Inflammatory macrophage treated with lipopolysaccharide for 1 hour (primary cell): ENCODE measurements around the gene DIS3L.
"Not testable (repeated sequence)": the region's sequence is repeated elsewhere in the genome, so short reads cannot be mapped to it uniquely, and the experiment has no call there.

Experiments used
- DNase-seq, 2 donors: peaks; one replicate each; pipeline ENCODE4 v3.0.0-alpha.2; 2020 to 2022

The DIS3L gene

DNA sequence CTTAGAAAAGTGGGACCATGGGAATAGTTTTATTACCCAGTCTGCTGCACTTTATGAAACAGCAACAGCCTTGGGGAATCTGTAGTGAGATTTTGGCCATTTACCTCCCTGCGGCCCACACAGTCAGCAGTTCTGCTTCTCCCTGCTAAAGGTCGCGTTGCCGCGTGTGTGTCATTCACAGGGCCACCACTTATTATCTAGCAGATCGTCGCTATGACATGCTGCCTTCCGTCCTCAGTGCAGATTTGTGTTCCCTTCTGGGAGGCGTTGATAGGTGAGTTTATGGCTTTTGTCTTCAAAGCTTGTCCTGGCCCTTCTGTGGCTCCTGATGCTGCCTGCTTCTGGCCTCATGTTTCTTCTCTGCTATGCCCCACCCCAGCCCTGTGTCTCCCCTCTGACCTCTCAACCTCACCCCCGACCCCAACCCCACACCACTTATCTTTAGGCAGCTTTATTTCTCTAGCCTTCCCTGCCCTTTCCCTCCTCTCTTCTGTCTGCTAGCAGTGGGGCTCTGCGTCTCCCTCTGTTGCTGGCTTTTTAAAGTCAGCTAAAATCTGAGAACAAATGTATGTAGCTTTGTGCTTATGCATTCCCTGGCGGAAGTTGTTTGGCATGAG is 30.1 kb downstream of the DIS3L start:
- no peak for DNase-seq

DNA sequence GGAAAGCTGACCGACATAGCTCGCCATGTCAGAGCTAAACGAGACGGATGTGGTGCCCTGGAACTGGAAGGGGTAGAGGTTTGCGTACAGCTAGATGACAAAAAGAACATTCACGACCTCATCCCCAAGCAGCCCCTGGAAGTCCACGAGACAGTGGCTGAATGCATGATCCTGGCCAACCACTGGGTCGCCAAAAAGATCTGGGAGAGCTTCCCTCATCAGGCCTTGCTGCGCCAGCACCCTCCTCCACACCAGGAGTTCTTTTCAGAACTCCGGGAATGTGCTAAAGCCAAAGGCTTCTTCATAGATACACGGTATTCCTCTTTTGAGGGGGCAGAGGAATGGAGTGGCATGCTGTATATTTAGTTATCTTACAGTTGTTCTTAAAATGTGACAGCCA is 32.7 kb downstream of the DIS3L start:
- no peak for DNase-seq

DNA sequence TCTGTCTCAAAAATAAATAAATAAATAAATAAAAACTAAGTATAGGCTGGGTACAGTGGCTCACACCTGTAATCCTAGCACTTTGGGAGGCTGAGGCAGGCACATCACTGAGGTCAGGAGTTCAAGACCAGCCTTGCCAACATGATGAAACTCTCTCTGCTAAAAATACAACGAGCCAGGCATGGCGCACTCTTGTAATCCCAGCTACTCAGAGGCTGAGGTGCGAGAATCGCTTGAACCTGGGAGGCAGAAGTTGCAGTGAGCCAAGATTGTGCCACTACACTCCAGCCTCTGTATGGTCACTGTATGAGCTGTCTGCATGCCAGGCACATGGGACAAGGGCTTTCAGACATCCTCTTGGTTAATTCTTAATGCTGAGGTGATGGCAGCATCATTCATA is 34.4 kb downstream of the DIS3L start:
- DNase-seq: no peak

DNA sequence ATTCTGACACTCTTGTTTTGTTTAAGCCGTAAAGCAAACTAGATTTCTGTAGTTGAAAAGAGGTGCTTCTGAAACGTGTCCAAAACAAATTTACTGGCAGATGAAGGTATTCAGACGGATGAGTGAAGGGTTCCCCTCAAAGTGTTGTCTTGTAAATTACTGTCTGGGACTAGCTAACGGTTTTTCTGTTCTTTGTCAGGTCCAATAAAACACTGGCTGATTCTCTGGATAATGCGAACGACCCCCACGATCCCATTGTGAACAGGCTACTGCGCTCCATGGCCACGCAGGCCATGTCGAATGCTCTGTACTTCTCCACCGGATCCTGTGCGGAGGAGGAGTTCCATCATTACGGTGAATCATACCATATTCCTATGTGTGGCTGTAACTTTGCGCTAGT is 35.4 kb downstream of the DIS3L start:
- DNase-seq: no peak

DNA sequence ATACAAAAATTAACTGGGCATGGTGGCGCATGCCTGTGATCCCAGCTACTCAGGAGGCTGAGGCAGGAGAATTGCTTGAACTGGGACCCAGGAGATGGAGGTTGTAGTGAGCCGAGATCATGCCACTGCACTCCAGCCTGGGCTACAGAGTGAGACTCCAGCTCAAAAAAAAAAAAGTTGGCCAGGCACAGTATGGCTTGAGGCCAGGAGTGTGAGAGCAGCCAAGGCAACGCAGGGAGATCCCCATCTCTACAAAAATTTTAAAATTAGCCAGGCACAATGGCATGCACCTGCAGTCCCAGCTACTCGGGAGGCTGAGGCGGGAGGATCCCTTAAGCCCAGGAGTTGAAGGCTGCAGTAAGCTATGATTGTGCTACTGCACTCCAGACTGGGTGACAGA is 55.2 kb downstream of the DIS3L start:
- DNase-seq: not testable (repeated sequence)

DNA sequence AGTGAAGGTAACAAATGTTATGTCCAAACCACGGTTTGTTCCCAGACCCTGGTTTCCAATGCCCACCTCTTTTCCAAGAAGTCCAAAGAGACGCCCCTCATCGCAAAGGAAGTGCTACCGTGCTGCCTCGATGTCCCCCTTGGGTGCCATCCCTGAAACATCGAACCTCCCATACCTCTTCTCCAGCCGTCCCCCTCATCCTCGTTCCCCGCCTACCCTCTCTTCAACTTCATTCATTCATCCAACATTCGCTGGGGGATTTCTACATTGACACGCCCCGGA is 62.6 kb downstream of the DIS3L start:
- DNase-seq: no peak

DNA sequence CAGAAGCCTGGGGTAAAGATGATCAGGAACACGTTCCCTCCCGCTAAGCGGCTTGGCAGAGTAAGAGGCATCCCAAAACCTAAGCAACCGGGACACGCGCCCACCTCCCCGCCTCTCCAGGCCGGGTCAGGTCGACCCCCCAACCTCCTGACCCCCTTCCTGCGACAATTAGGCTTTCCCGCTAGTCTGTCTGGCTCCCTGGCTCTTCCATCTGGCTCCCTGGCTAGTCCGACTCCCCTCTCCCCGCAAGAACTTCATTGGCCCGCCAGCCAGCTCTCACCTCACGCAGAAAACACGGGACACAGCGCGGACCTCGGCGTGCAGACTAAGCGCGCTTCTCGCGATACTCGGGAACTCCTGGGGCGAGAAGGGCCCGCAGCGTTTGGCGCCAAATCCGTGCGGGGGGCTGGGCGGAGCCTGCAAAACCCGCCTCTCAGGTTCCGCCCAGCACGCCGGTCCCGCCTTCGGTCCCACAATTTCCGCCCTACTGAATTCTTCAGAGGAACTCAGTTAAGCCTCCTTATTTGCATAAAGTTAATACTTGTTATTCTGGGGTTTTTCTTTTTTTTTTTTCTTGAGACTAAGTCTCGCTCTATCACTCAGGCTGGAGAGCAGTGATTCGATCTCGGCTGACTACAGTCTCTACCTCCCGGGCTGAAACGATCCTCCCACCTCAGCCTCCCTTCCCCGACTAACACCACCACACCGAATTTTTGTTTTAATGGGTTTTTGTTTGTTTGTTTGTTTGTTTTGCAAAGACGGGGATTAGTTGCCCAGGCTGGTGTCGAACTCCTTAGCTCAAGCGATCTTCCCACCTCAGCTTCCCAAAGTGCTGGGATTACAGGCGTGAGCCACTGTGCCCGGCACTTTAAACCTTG is 63.2 kb downstream of the DIS3L start, which contains the start of gene TIPIN:
TSS of gene TIPIN (minus strand) at position 327 of the 878 bp plus-strand sequence. CDS start 3,738 bp downstream, outside the sequence.
- peak; percentile 96 to 98 for DNase-seq

DNA sequence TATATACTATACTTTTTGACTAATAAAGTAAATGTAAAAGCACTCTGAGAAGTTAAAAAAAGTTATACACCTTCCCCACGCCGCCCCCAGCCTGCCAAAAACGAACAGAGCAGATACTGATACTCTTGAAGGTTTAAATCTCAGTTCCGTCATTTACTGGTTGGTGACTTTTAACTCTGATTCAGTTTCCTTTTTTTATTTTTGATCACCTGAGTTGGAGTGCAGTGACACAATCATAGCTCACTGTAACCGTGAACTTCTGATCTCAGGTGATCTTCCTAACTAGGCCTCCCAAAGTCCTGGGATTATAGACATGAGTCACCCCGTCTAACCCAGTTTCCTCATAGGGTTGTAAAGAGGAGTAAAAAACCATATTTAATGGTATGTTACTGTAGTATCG is 66.4 kb downstream of the DIS3L start:
- no peak for DNase-seq

DNA sequence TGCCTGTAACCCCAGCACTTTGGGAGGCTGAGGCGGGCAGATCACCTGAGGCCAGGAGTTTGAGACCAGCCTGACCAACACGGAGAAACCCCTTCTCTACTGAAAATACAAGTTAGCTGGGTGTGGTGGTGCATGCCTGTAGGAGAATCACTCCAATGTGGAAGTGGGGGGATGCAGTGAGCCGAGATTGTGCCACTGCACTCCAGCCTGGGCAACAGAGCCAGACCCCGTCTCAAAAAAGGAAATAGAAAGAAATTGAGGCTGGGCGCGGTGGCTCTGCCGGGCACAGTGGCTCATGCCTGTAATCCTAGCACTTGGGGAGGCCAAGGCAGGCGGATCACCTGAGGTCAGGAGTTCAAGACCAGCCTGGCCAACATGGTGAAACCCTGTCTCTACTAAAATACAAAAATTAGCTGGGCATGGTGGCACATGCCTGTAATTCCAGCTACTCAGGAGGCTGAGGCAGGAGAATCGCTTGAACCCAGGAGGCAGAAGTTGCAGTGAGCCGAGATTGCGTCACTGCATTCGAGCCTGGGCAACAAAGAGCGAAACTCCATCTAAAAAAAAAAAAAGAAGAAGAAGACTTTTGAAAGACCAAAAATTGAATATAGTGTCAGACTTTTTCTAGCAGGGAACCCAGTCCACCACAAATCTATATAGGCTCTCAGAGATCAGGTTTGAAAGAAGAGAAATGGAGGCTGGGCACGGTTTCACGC is 68.5 kb downstream of the DIS3L start:
- peak; percentile 16 to 29 for DNase-seq

DNA sequence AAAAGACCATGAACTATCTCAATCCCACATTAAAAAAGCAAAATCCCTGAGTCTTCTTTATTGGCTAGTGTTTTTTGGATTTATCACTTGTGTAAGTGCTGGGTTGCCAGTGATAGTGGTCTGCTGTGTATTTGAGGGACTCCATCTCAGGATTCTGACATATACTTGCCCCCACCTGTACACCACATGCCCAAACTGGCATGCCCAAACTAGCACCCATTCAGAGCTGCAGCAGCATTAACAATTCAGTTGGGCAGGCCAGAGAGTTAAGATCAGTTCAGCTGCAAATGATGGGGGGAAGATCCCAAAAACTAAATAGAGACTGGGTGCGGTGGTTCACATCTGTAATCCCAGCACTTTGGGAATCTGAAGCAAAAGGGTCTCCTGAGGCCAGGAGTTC is 69.4 kb downstream of the DIS3L start:
- no peak for DNase-seq

DNA sequence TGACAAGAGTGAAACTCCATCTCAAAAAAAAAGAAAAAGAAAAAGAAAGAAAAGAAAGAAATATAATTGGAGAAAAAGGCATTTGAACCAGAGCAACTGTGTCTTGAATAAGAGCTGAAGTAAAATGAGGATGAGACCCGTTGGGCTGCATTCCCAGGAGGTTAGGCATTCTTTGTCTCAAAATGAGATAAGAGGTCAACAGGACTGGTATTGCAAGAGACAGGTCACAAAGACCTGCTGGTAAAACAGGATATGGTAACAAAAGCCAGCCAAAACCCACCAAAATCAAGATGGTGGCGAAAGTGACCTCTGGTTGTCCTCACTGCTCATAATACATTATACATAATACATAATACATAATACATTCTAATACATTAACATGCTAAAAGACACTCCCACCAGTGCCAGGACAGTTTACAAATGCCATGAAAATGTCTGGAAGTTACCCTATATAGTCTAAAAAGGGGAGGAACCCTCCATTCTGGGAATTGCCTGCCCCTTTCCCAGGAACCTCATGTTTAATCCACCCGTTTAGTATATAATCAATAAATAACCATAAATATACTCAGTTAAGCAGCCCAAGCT is 71.7 kb downstream of the DIS3L start:
- DNase-seq: no peak

DNA sequence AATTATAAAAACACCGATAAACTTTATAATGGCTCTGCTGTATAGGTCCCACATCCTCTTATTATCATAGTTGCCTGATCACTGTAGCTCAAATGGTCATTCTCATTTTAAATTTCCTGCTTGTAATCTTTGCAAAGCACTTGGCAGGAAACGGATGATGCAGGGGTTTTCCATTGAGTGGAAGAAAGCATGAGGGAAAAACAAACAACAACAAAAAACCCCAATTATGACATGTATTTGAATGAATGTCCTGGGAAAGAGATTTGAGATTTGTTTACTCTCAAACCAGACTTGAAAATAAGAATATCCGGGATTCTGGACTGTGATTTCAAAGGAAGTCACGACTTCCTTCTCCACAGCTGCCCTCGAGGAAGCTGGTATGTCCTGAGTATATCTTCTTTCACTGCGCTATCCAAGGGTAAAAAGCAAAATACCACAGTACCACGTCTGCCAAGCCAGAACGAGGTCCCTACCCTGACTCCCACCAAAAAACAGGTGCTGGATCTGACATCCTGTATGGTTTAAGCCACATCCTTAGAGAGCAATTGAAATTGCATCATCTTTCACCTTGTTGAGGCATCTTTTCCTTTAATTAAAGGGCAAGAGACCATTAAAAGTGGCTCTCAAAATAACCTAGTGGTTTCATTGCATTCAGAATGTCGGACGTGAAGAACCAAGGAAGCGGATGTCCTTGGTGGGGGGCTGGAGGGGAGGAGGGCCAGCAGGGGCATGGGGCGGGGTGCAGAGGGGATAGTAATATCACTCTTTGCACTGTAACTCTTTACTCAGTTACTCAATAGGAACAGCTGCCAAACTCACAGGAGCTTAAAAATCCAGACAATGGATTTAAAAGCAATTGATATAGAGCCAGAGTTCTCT is 76.6 kb downstream of the DIS3L start:
- DNase-seq: peak; percentile 73 to 81

DNA sequence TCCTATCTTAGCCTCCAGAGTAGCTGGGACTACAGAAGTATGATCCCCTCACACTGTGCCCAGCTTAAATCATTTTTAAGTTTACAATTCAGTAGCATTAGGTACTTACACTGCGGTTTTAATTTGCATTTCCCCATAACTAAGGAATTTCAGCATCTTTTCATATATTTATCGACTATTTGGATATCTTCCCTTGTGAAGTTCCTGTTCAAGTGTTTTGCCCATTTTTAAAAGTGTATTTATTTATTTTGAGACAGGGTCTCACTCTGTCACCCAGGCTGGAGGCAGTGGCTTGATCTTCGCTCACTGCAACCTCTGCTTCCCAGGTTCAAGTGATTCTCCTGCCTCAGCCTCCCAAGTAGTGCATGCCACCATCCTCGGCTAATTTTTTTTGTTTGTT is 80.8 kb downstream of the DIS3L start:
- DNase-seq: no peak

DNA sequence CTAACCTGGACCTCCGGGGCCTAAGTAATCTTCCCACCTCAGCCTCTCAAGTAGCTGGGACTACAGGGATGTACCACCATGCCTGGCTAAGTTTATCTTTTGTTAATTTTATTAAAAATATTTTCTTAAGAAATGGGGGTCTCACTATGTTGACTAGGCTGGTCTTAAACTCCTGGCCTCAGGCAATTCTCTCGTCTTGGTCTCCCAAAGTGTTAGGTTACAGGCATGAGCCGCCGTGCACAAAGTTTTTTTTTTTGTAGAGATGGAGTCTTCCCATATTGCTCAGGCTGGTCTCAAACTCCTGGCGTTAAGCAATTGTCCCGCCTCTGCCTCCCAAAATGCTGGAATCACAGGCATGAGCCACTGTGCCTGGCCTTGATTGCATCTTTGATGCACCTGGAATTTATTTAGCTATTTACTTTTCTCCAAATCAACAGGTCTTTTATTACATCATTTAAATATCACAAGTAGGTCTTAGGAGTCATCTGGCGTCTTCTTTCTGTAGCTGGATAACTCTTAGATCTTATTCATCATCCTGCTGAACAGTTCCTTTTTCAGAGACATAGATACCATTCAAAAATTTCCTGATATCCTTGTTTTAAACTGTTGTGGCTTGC is 85.6 kb downstream of the DIS3L start:
- DNase-seq: no peak

DNA sequence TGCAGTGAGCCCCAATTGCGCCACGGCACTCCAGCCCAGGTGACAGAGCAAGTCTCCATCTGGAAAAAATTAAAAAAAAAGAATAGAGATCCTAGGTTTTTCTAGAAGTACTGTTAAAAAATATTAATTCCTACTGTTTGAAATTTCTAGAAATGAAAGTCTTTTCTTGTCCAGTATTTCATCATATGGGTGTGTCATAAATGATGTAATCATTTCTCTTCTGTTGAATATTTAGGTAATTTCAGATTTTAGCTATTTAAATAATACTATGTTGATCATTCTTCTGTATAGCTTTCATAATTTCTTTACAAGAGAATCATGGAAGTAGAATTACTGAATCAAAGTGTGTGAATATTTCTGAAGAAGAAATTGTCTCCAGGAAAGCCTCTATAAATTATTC is 88.0 kb downstream of the DIS3L start:
- DNase-seq: peak; percentile 60 to 87
